ENCODE data around the gene LMAN2. TPM values are rescaled to one million over a fixed set of nuclear protein-coding genes. Genes with fewer than 3 reads are reported as not detected.
"Not testable (repeated sequence)": the region's sequence is repeated elsewhere in the genome, so short reads cannot be mapped to it uniquely, and the experiment has no call there.

The LMAN2 gene
- total RNA-seq, 2 experiments from 2014 or later: 116 to 144 TPM

GRCh38 chr5:177376107-177376506 lies 24.6 kb upstream of the LMAN2 start:
- H3K79me2 ChIP-seq (ENCODE audit: insufficient read depth, low read depth, low read length): no peaks in the 10 kb centered on the region
- ChIA-PET POLR2A (no interaction called here), CTCF (ENCODE audit: unreplicated experiment) (no interaction called here)
- intact Hi-C loops (cut with micrococcal nuclease; ENCODE audit: unreplicated experiment): no loop called here
- H3K9me3 ChIP-seq (ENCODE audit: low read length): no peaks in the 10 kb centered on the region
- no peak overlapping the region for H3K4me3 ChIP-seq (ENCODE audit: low read depth, low read length, poor library complexity, severe bottlenecking)
- TF ChIP-seq EZH2phosphoT487 (IDR thresholded peaks at IDR 0.05; ENCODE audit: borderline replicate concordance, low read depth, low read length): no peak
- TF ChIP-seq, protein P1, sequence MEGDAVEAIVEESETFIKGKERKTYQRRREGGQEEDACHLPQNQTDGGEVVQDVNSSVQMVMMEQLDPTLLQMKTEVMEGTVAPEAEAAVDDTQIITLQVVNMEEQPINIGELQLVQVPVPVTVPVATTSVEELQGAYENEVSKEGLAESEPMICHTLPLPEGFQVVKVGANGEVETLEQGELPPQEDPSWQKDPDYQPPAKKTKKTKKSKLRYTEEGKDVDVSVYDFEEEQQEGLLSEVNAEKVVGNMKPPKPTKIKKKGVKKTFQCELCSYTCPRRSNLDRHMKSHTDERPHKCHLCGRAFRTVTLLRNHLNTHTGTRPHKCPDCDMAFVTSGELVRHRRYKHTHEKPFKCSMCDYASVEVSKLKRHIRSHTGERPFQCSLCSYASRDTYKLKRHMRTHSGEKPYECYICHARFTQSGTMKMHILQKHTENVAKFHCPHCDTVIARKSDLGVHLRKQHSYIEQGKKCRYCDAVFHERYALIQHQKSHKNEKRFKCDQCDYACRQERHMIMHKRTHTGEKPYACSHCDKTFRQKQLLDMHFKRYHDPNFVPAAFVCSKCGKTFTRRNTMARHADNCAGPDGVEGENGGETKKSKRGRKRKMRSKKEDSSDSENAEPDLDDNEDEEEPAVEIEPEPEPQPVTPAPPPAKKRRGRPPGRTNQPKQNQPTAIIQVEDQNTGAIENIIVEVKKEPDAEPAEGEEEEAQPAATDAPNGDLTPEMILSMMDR (conservative IDR thresholded peaks at IDR 0.05; ENCODE audit: low read length): no peak
- peaks cover 20% of the 10 kb centered on the region for H3K4me1 ChIP-seq (ENCODE audit: insufficient read depth, low read length, poor library complexity, severe bottlenecking)
- no peaks in the 10 kb centered on the region for H3K9me2 ChIP-seq (ENCODE audit: insufficient read depth, low read length)
- no peak overlapping the region for H2AFZ ChIP-seq (ENCODE audit: low read length)
- no peaks in the 10 kb centered on the region for H4K20me1 ChIP-seq (ENCODE audit: insufficient read depth, low read length)
- BruUV-seq (replicated peaks): no TSS peak
- H3K36me3 ChIP-seq (ENCODE audit: insufficient read depth, low read length): peaks cover 10% of the 10 kb centered on the region; the same call in 1 of the 2 replicates
- no peak overlapping the region for H3K27ac ChIP-seq (ENCODE audit: low read depth, low read length, poor library complexity, severe bottlenecking)
- H3K4me2 ChIP-seq (ENCODE audit: low read length): no peak overlapping the region
- no peak for DNase-seq (ENCODE audit: low spot score)

DNA sequence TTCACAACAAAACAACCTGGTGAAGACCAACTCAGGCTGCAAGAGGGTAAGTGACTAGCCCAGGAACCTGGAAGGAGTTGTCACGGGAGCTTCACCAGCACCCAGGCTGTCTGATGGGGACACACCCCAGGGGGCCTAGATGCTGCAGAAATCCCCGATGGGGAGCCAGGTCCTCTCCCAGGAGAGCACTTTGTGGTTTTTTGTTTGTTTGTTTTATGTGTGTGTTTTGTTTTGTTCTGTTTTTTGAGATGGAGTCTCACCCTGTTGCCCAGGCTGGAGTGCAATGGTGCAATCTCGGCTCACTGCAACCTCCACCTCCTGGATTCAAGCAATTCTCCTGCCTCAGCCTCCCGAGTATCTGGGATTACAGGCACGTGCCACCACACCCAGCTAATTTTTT lies 24.0 kb upstream of the LMAN2 start:
- H3K4me1 ChIP-seq (ENCODE audit: insufficient read depth, low read length, poor library complexity, severe bottlenecking): peaks cover 21% of the 10 kb centered on the region
- CTCF ChIA-PET (ENCODE audit: unreplicated experiment): not testable (repeated sequence)

DNA sequence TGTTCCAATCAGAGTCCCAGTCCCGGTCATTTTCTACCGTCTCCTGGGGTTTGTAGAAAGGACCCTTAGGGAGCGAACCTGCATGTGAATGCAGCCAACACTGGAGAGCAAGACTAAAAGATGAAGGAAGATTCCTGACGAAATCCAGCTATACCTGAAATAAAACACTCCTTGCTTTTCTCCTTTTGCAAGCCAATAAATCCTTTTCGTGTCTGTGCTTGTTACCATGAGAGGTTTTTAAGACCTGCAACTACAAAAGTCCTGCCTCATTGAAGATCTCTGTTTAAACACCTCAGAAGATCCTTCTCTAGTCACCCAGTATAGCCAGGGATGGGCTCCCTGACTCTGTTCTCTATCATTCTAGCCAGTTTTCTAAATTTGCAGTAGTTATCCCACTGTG lies 22.7 kb upstream of the LMAN2 start:
- H3K9me3 ChIP-seq (ENCODE audit: low read length): no peaks in the 10 kb centered on the region
- intact Hi-C loops (cut with micrococcal nuclease; ENCODE audit: unreplicated experiment): no loop called here
- no peaks in the 10 kb centered on the region for H3K9me2 ChIP-seq (ENCODE audit: insufficient read depth, low read length)
- DNase-seq (ENCODE audit: low spot score): no peak
- ChIA-PET POLR2A (interaction anchor here (0.6 kb wide), 1 partner anchor 1741 kb away, joined by 3 read pairs; no protein-coding TSS in a partner anchor), CTCF (ENCODE audit: unreplicated experiment) (no interaction called here)
- H4K20me1 ChIP-seq (ENCODE audit: insufficient read depth, low read length): no peaks in the 10 kb centered on the region
- H3K79me2 ChIP-seq (ENCODE audit: insufficient read depth, low read depth, low read length): no peaks in the 10 kb centered on the region
- no peak overlapping the region for H3K4me2 ChIP-seq (ENCODE audit: low read length)
- H3K36me3 ChIP-seq (ENCODE audit: insufficient read depth, low read length): peaks cover 14% of the 10 kb centered on the region; the same call in 1 of the 2 replicates
- H3K4me1 ChIP-seq (ENCODE audit: insufficient read depth, low read length, poor library complexity, severe bottlenecking): peaks cover 34% of the 10 kb centered on the region
- H3K27ac ChIP-seq (ENCODE audit: low read depth, low read length, poor library complexity, severe bottlenecking): no peak overlapping the region
- no peak overlapping the region for H2AFZ ChIP-seq (ENCODE audit: low read length)
- TF ChIP-seq, protein P1 (conservative IDR thresholded peaks at IDR 0.05; ENCODE audit: low read length): no peak
- TF ChIP-seq EZH2phosphoT487 (IDR thresholded peaks at IDR 0.05; ENCODE audit: borderline replicate concordance, low read depth, low read length): no peak
- no TSS peak for BruUV-seq (replicated peaks)
- no peak overlapping the region for H3K4me3 ChIP-seq (ENCODE audit: low read depth, low read length, poor library complexity, severe bottlenecking)

More for the DNA sequence above, 24.0 kb upstream of the LMAN2 start:
- H3K9me3 ChIP-seq (ENCODE audit: low read length); H4K20me1 ChIP-seq (ENCODE audit: insufficient read depth, low read length); H3K27ac ChIP-seq (ENCODE audit: low read depth, low read length, poor library complexity, severe bottlenecking); H3K79me2 ChIP-seq (ENCODE audit: insufficient read depth, low read depth, low read length); H2AFZ ChIP-seq (ENCODE audit: low read length); H3K9me2 ChIP-seq (ENCODE audit: insufficient read depth, low read length); H3K4me3 ChIP-seq (ENCODE audit: low read depth, low read length, poor library complexity, severe bottlenecking); H3K36me3 ChIP-seq (ENCODE audit: insufficient read depth, low read length); intact Hi-C loops (cut with micrococcal nuclease; ENCODE audit: unreplicated experiment); H3K4me2 ChIP-seq (ENCODE audit: low read length); BruUV-seq (replicated peaks); DNase-seq (ENCODE audit: low spot score): not testable (repeated sequence)
- POLR2A ChIA-PET: interaction anchor here (0.6 to 0.8 kb wide), 3 partner anchors 14 to 41 kb away, joined by 3 to 5 read pairs (median 4); no protein-coding TSS in a partner anchor

Measured in OCI-LY7 (cell line).